ENCODE results near the gene VRK2. TPM values are rescaled to one million over a fixed set of nuclear protein-coding genes. Genes with fewer than 3 reads are reported as not detected.
A peak's percentile ranks its signal among the peaks of the same experiment; 100 is the strongest.
"Not testable (repeated sequence)": the region's sequence is repeated elsewhere in the genome, so short reads cannot be mapped to it uniquely, and the experiment has no call there.

Gene VRK2
- total RNA-seq, 2 donors from 2014 or later, result 26.3 to 27.1 TPM

- no peaks in the 10 kb centered on the region for H3K4me1 Mint-ChIP-seq (ENCODE audit: low read depth in 2 of 2)
- H3K9me3 Mint-ChIP-seq, result no peaks in the 10 kb centered on the region
- peaks cover 9% of the 10 kb centered on the region for H3K36me3 Mint-ChIP-seq
- no peaks in the 10 kb centered on the region for H3K27me3 Mint-ChIP-seq
- DNase-seq (ENCODE audit: low spot score) (no peak), ATAC-seq (no peak)
- no peak overlapping the region for H3K27ac Mint-ChIP-seq
- H3K4me3 Mint-ChIP-seq, result no peak overlapping the region
Observed at GRCh38 chr2:58137221-58137620, 90.6 kb downstream of the VRK2 start.

GRCh38 chr2:58137856-58138255 lies 91.2 kb downstream of the VRK2 start:
- peaks cover 9% of the 10 kb centered on the region for H3K36me3 Mint-ChIP-seq
- ATAC-seq (no peak), DNase-seq (ENCODE audit: low spot score) (no peak)
- no peak overlapping the region for H3K4me3 Mint-ChIP-seq
- H3K27me3 Mint-ChIP-seq, result no peaks in the 10 kb centered on the region
- no peaks in the 10 kb centered on the region for H3K4me1 Mint-ChIP-seq (ENCODE audit: low read depth in 2 of 2)
- no peak overlapping the region for H3K27ac Mint-ChIP-seq
- H3K9me3 Mint-ChIP-seq, result no peaks in the 10 kb centered on the region

DNA sequence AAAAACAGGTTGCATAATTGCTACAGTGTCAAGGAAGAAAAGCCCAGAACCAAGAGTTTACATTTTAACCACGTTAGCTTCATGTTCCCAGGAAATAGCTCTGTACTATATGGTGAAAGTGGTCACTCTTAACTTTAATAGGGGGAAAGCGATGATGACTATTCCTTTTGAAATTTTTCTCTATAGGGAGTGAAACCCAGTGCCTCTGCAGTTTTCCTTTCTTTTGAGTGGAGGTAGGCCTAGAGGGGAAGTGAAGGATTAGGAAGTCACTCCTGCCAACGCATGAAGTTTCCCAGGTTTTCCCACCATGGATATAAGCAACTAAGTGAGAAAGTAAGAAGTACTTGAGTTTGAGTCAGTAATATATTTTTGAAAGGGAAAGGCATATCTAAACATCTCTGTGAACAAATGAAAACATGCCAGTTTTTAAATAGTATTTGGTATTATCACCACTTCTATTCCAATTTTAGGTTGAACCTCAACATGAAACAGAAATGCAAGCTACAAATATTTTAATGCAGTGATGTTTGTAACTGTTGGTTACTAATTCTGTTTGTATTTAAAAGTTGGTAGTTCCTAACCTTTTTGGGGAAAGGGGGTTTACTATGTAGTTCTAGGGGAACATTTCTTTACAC lies 91.9 kb downstream of the VRK2 start:
- ATAC-seq, result no peak
- Mint-ChIP-seq H3K4me3 (no peak overlapping the region), H3K36me3 (peaks cover 9% of the 10 kb centered on the region), H3K9me3 (no peaks in the 10 kb centered on the region), H3K27ac (no peak overlapping the region), H3K4me1 (ENCODE audit: low read depth in 2 of 2) (no peaks in the 10 kb centered on the region), H3K27me3 (no peaks in the 10 kb centered on the region)
- no peak for DNase-seq (ENCODE audit: low spot score)

- H3K9me3 Mint-ChIP-seq, result no peaks in the 10 kb centered on the region
- H3K4me3 Mint-ChIP-seq, result no peak overlapping the region
- H3K27ac Mint-ChIP-seq, result no peak overlapping the region
- no peaks in the 10 kb centered on the region for H3K27me3 Mint-ChIP-seq
- H3K4me1 Mint-ChIP-seq (ENCODE audit: low read depth in 2 of 2), result no peaks in the 10 kb centered on the region
- DNase-seq (ENCODE audit: low spot score) (no peak), ATAC-seq (no peak)
- H3K36me3 Mint-ChIP-seq, result peaks cover 13% of the 10 kb centered on the region
Observed at GRCh38 chr2:58140508-58141072, 94.0 kb downstream of the VRK2 start.

GRCh38 chr2:58145769-58146168 lies 99.2 kb downstream of the VRK2 start:
- H3K36me3 Mint-ChIP-seq, result peaks cover 11% of the 10 kb centered on the region
- H3K4me1 Mint-ChIP-seq (ENCODE audit: low read depth in 2 of 2); H3K27ac Mint-ChIP-seq; ATAC-seq; DNase-seq (ENCODE audit: low spot score); H3K27me3 Mint-ChIP-seq; H3K4me3 Mint-ChIP-seq; H3K9me3 Mint-ChIP-seq: not testable (repeated sequence)

GRCh38 chr2:58146707-58147106 lies 100.1 kb downstream of the VRK2 start:
- H3K4me1 Mint-ChIP-seq (ENCODE audit: low read depth in 2 of 2), result no peaks in the 10 kb centered on the region
- no peak overlapping the region for H3K27ac Mint-ChIP-seq
- peaks cover 11% of the 10 kb centered on the region for H3K36me3 Mint-ChIP-seq
- H3K27me3 Mint-ChIP-seq, result no peaks in the 10 kb centered on the region
- no peaks in the 10 kb centered on the region for H3K9me3 Mint-ChIP-seq
- ATAC-seq, result no peak
- H3K4me3 Mint-ChIP-seq, result no peak overlapping the region
- no peak for DNase-seq (ENCODE audit: low spot score)

- Mint-ChIP-seq H3K36me3 (peaks cover 28% of the 10 kb centered on the region), H3K9me3 (no peaks in the 10 kb centered on the region), H3K27me3 (no peaks in the 10 kb centered on the region), H3K4me3 (no peak overlapping the region), H3K4me1 (ENCODE audit: low read depth in 2 of 2) (no peaks in the 10 kb centered on the region), H3K27ac (no peak overlapping the region)
- DNase-seq (ENCODE audit: low spot score) (no peak), ATAC-seq (peak in 1 of 2 donors; percentile 24)
Observed at GRCh38 chr2:58155160-58155778, 108.7 kb downstream of the VRK2 start.

DNA sequence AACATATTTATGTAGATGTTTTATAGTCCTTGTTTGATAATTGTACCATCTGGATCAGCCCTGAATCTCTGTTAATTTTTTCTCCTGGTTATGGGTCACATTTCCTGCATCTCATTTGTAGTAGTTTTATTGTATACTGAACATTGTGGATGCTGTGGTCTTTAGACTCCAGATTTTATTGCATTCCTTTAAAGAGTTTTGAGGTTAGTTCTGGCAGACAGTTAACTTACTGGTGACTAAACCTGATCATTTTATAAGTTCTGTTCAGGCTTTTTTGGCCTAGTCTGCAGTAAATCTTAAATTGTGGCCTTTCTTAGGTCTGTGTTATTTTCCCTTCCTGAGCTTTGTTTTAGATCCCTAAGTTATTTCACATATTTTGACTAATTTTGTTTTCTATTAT lies 110.2 kb downstream of the VRK2 start:
- Mint-ChIP-seq H3K4me3 (no peak overlapping the region), H3K4me1 (ENCODE audit: low read depth in 2 of 2) (no peaks in the 10 kb centered on the region), H3K27ac (no peak overlapping the region), H3K27me3 (no peaks in the 10 kb centered on the region), H3K9me3 (no peaks in the 10 kb centered on the region), H3K36me3 (peaks cover 37% of the 10 kb centered on the region)
- ATAC-seq (no peak), DNase-seq (ENCODE audit: low spot score) (no peak)

- Mint-ChIP-seq H3K9me3 (no peaks in the 10 kb centered on the region), H3K4me3 (no peak overlapping the region), H3K4me1 (ENCODE audit: low read depth in 2 of 2) (no peaks in the 10 kb centered on the region), H3K27ac (no peak overlapping the region), H3K27me3 (no peaks in the 10 kb centered on the region), H3K36me3 (peaks cover 34% of the 10 kb centered on the region)
- DNase-seq (ENCODE audit: low spot score), result no peak
- no peak for ATAC-seq
Observed at GRCh38 chr2:58157754-58158153, 111.1 kb downstream of the VRK2 start.

DNA sequence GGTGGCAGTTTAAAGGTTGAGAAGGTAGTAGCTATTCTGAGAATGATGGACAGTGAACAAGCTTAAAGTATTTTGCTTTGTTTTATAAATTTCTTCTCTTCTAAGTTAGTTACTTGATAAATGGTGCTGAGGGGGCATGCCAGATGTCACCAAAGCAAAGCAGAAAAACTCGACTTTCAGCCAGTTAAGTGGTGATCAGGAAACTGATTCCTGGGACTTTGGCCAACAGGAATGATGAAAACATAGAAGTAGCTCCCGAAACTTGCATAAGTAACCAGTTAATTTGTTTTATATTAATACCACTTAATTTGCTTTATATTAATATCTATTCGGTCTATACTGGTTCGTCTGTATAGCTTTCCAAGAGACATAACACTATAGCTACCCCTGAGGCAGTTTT lies 111.9 kb downstream of the VRK2 start:
- no peaks in the 10 kb centered on the region for H3K9me3 Mint-ChIP-seq
- DNase-seq (ENCODE audit: low spot score) (no peak), ATAC-seq (no peak)
- H3K27me3 Mint-ChIP-seq, result no peaks in the 10 kb centered on the region
- H3K36me3 Mint-ChIP-seq, result peaks cover 31% of the 10 kb centered on the region
- no peaks in the 10 kb centered on the region for H3K4me1 Mint-ChIP-seq (ENCODE audit: low read depth in 2 of 2)
- H3K4me3 Mint-ChIP-seq, result no peak overlapping the region
- H3K27ac Mint-ChIP-seq, result no peak overlapping the region

- Mint-ChIP-seq H3K27me3 (no peaks in the 10 kb centered on the region), H3K9me3 (no peaks in the 10 kb centered on the region), H3K4me3 (no peak overlapping the region), H3K4me1 (ENCODE audit: low read depth in 2 of 2) (no peaks in the 10 kb centered on the region), H3K27ac (no peak overlapping the region), H3K36me3 (peaks cover 21% of the 10 kb centered on the region)
- ATAC-seq, result no peak
- DNase-seq (ENCODE audit: low spot score), result no peak
Observed at GRCh38 chr2:58163913-58164312, 117.3 kb downstream of the VRK2 start.

GRCh38 chr2:58168130-58168529 lies 121.5 kb downstream of the VRK2 start:
- not testable (repeated sequence) for H3K4me3 Mint-ChIP-seq; H3K27me3 Mint-ChIP-seq; H3K4me1 Mint-ChIP-seq (ENCODE audit: low read depth in 2 of 2); DNase-seq (ENCODE audit: low spot score); H3K27ac Mint-ChIP-seq; ATAC-seq
- Mint-ChIP-seq H3K36me3 (peaks cover 31% of the 10 kb centered on the region), H3K9me3 (peaks cover 14% of the 10 kb centered on the region)

DNA sequence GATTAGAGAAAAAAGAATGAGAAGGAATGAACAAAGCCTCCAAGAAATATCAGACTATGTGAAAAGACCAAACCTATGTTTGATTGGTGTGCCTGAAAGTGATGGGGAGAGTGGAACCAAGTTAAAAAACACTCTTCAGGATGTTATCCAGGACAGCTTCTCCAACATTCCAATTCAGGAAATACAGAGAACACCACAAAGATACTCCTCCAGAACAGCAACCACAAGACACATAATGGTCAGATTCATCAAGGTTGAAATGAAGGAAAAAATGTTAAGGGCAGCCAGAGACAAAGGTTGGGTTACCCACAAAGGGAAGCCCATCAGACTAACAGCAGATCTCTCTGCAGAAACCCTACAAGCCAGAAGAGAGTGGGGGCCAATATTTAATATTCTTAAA lies 123.2 kb downstream of the VRK2 start:
- Mint-ChIP-seq H3K9me3 (peaks cover 19% of the 10 kb centered on the region), H3K36me3 (peaks cover 41% of the 10 kb centered on the region), H3K27ac (peak overlapping the region in 1 of 2 donors; percentile 36)
- DNase-seq (ENCODE audit: low spot score); H3K4me1 Mint-ChIP-seq (ENCODE audit: low read depth in 2 of 2); ATAC-seq; H3K27me3 Mint-ChIP-seq; H3K4me3 Mint-ChIP-seq: not testable (repeated sequence)

- not testable (repeated sequence) for DNase-seq (ENCODE audit: low spot score); H3K4me3 Mint-ChIP-seq; ATAC-seq; H3K27ac Mint-ChIP-seq; H3K27me3 Mint-ChIP-seq; H3K4me1 Mint-ChIP-seq (ENCODE audit: low read depth in 2 of 2)
- Mint-ChIP-seq H3K9me3 (peaks cover 19% of the 10 kb centered on the region), H3K36me3 (peaks cover 42% of the 10 kb centered on the region)
Observed at GRCh38 chr2:58170334-58170933, 123.8 kb downstream of the VRK2 start.

Measured in natural killer cell treated with Interleukin-12 subunit alpha and Interleukin-12 subunit beta and Interleukin-15 and Interleukin-18, amount 100 ng/mL, for 72 hours (primary cell).